K562 (cell line): Measurements from ENCODE around the gene EDDM3A. TPM values are rescaled to one million over a fixed set of nuclear protein-coding genes. Genes with fewer than 3 reads are reported as not detected.

ENCODE experiments used
- ATAC-seq: fragments of 200-7000 bp; cut with Tn5 transposase; 3 replicates; pipeline ENCODE4 v1.9.1; 2020; ENCODE audit warnings: moderate library complexity
- BruUV-seq: library from RNA; stranded (reverse); fragments of 400-500 nt; replicated peaks from 2 replicates; lab custom pipeline; 2021; lab: Mats Ljungman, UMichigan
- CTCF ChIA-PET: fragments of 300-600 bp; formaldehyde crosslinking; extraction: SDS; loops from one replicate; lab custom pipeline; 2021; ENCODE audit warnings: low intra/inter-chr PET ratio; lab: Yijun Ruan, JAX
- POLR2A ChIA-PET: fragments of 300-600, 350-650 bp; sonication (Branson Sonifier 250); formaldehyde crosslinking; extraction: SDS; loops from one replicate; lab custom pipeline; 2021; ENCODE audit warnings: antibody characterized with exemption, inconsistent platforms; lab: Yijun Ruan, JAX
- DNase-seq, 4 experiments: peaks; one replicate each; pipeline versions ENCODE4 v3.0.0 to v3.0.0-alpha.2; 2011 to 2018; ENCODE audit warnings: low spot score in 3 of 4, mixed read lengths in 3 of 4; ENCODE audit errors: extremely low read depth in 1 of 4
- FAIRE-seq: peaks from 2 replicates; lab custom pipeline; 2011; peaks lifted over from hg19 to GRCh38; lab: Jason Lieb, UNC
- H2AFZ ChIP-seq: 2 replicates; pipeline ENCODE4 v1.6.0; 2011; ENCODE audit warnings: low read depth, low read length, control low read depth, inconsistent platforms
- H3K27ac ChIP-seq: fragments of 200-600 bp; 3 replicates; pipeline ENCODE4 v1.8.0; 2011; ENCODE audit warnings: low read depth, mild to moderate bottlenecking, control low read depth, inconsistent platforms, low read length, moderate library complexity, mixed read lengths; ENCODE audit errors: extremely low read depth
- H3K27me3 ChIP-seq, 2 experiments: fragments of 300-600 bp in 1 of 2; 2 replicates in 1 of 2; 3 replicates in 1 of 2; pipeline versions ENCODE4 v1.6.0 to v1.8.0; 2011; ENCODE audit warnings: inconsistent platforms in 2 of 2, low read length in 2 of 2, mild to moderate bottlenecking in 1 of 2, mixed read lengths in 1 of 2, moderate library complexity in 1 of 2; ENCODE audit not compliant: control insufficient read depth in 2 of 2, insufficient read depth in 2 of 2
- H3K36me3 ChIP-seq: fragments of 300-600 bp; 3 replicates; pipeline ENCODE4 v1.8.0; 2011; ENCODE audit warnings: mild to moderate bottlenecking, low read length, inconsistent platforms; ENCODE audit not compliant: control insufficient read depth, insufficient read depth
- H3K4me1 ChIP-seq, 2 experiments: fragments of 200-600 bp in 1 of 2; replicated peaks in 1 of 2; 2 replicates in 1 of 2; 3 replicates in 1 of 2; pipeline versions ENCODE4 v1.5.1 to v1.8.0; 2011; ENCODE audit warnings: inconsistent platforms in 2 of 2, low read length in 2 of 2, mild to moderate bottlenecking in 1 of 2, mixed read lengths in 1 of 2, moderate library complexity in 1 of 2; ENCODE audit not compliant: control insufficient read depth in 2 of 2, insufficient read depth in 2 of 2
- H3K4me2 ChIP-seq: 2 replicates; pipeline ENCODE4 v1.6.1; 2011; ENCODE audit warnings: low read length, control low read depth, inconsistent platforms, mixed read lengths; ENCODE audit not compliant: insufficient read depth
- H3K4me3 ChIP-seq: fragments of 200-600 bp; sonication (generic), shearing (Covaris generic); 2 replicates; pipeline ENCODE4 v1.5.1; 2016; ENCODE audit warnings: control low read depth, inconsistent platforms
- H3K79me2 ChIP-seq: fragments of 200-600 bp; 3 replicates; pipeline ENCODE4 v1.8.0; 2011; ENCODE audit warnings: low read length, inconsistent platforms; ENCODE audit not compliant: control insufficient read depth, insufficient read depth
- H3K9ac ChIP-seq, 2 experiments: 2 replicates each; pipeline versions ENCODE4 v1.6.0 to v1.6.1; 2011; ENCODE audit warnings: low read depth in 2 of 2, low read length in 2 of 2, control low read depth in 1 of 2, inconsistent platforms in 1 of 2, mild to moderate bottlenecking in 1 of 2, mixed read lengths in 1 of 2; ENCODE audit not compliant: insufficient read depth in 1 of 2
- H3K9me1 ChIP-seq: one replicate; pipeline ENCODE4 v1.6.0; 2011; ENCODE audit warnings: inconsistent platforms, mild to moderate bottlenecking, low read length, moderate library complexity; ENCODE audit not compliant: control insufficient read depth, insufficient read depth
- H3K9me3 ChIP-seq: replicated peaks from 2 replicates; pipeline ENCODE4 v1.5.1; 2011; ENCODE audit warnings: low read depth, low read length, inconsistent platforms; ENCODE audit not compliant: control insufficient read depth, insufficient read depth
- H4K20me1 ChIP-seq: replicated peaks from 2 replicates; pipeline ENCODE4 v1.6.1; 2011; ENCODE audit warnings: low read length, inconsistent platforms, mixed read lengths; ENCODE audit not compliant: control insufficient read depth, insufficient read depth
- BRCA1 ChIP-seq, 2 experiments: fragments of 450-650 bp in 1 of 2; sonication (generic) in 1 of 2; formaldehyde crosslinking in 1 of 2; IDR thresholded peaks; 2 replicates each; pipeline versions ENCODE4 v1.5.0 to v1.6.1; 2017 to 2020; ENCODE audit warnings: mild to moderate bottlenecking in 1 of 2, missing genetic modification reagents in 1 of 2
- RAD21 ChIP-seq, 2 experiments: fragments of 250-450 bp in 1 of 2; fragments of 450-650 bp in 1 of 2; sonication (Bioruptor Pico) in 1 of 2; formaldehyde crosslinking in 1 of 2; IDR thresholded peaks in 1 of 2; conservative IDR thresholded peaks in 1 of 2; 2 replicates each; pipeline versions ENCODE4 v1.4.0 to v1.8.0; 2020 to 2022; ENCODE audit warnings: mild to moderate bottlenecking in 2 of 2, moderate library complexity in 1 of 2
- ZNF551 ChIP-seq: fragments of 250-450 bp; sonication (Bioruptor Pico); IDR thresholded peaks from 2 replicates; pipeline ENCODE4 v1.5.0; 2021; ENCODE audit warnings: mild to moderate bottlenecking, moderate library complexity
- WGBS: fragments of 100-300 bp; shearing (Covaris generic); methylation state at CpG from one replicate; pipeline ENCODE4 v1.1.6; 2016; ENCODE audit warnings: low coverage, mixed read lengths; ENCODE audit not compliant: insufficient coverage; ENCODE audit errors: missing lambda C conversion rate; 5-methylcytosine and 5-hydroxymethylcytosine counted together
- in situ Hi-C: fragments of 300-500 bp; cut with MboI; formaldehyde crosslinking; loops from 4 replicates; pipeline ENCODE4 v1.15.0; 2018; ENCODE audit warnings: inconsistent platforms, mixed read lengths
- intact Hi-C: fragments of 100-400 bp; cut with micrococcal nuclease; formaldehyde crosslinking; loops from 2 replicates; pipeline ENCODE4 v1.14.2; 2022
- polyA plus RNA-seq, 8 experiments: library from polyadenylated mRNA; depleted of rRNA in 4 of 8; stranded (reverse) in 5 of 8; unstranded in 3 of 8; fragments of >200 nt; fragmentation: Nextera tagmentation in 2 of 8; fragmentation: Illumina TruSeq in 1 of 8; extraction: Ambion mirVana in 2 of 8; extraction: Trizol in 1 of 8; gene quantifications; 2 replicates each; pipeline versions ENCODE4 v1.2.1 to v1.2.3, GENCODE V29; 2011 to 2014; ENCODE audit warnings: inconsistent platforms in 1 of 8, missing spikeins in 1 of 8
- total RNA-seq, 7 experiments: library from RNA; depleted of rRNA in 6 of 7; stranded (reverse); fragments of >200 nt in 6 of 7; fragmentation: Illumina TruSeq in 2 of 7; extraction: Trizol in 2 of 7; gene quantifications; 2 replicates each; pipeline versions ENCODE4 v1.2.1 to v1.2.3, GENCODE V29; 2011 to 2021; ENCODE audit warnings: low replicate concordance in 1 of 7
- TF ChIP-seq, protein P1 (sequence below): fragments of 250-450 bp; sonication (Bioruptor Pico); IDR thresholded peaks from 2 replicates; pipeline ENCODE4 v1.8.0; 2021; ENCODE audit warnings: mild to moderate bottlenecking, moderate library complexity

EDDM3A gene
- total and polyA plus RNA-seq, 9 of the 15 experiments (the other 6 are each of a cell fraction or from before 2014, with no cell fraction given), result not detected

DNA sequence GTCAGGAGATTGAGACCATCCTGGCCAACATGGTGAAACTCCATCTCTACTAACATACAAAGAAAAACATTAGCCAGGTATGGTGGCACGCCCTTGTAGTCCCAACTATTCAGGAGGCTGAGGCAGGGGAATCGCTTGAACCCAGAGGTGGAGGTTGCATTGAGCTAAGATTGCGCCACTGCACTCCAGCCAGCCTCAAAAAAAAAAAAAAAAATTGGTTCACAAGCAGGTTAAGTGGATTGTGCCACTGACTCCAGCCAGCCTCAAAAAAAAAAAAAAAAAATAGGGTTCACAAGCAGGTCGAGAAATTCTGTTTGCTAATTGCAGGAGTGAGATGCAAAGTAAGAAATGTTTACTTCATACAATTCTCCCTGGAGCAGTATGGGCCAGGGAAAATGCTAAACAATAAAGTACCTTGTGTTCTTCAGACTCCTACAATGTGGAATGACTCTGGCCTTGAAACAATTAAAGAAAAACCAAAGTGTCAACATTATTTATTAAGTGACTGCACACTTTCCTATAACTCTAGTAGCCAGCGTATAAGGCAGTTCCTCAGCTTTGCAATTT, 28.7 kb downstream of the EDDM3A start:
- Histone ChIP-seq H2AFZ (no peak overlapping the region), H3K79me2 (no peaks in the 10 kb centered on the region), H3K27ac (no peak overlapping the region), H3K4me2 (no peak overlapping the region), H3K36me3 (no peaks in the 10 kb centered on the region), H3K9ac (no peak overlapping the region), H3K4me1 (no peaks in the 10 kb centered on the region), H3K4me3 (no peak overlapping the region), H4K20me1 (no peaks in the 10 kb centered on the region), H3K9me3 (no peaks in the 10 kb centered on the region), H3K27me3 (no peaks in the 10 kb centered on the region), H3K9me1 (no peaks in the 10 kb centered on the region)
- ATAC-seq (no peak), DNase-seq (no peak), FAIRE-seq (no peak)
- no peak for TF ChIP-seq RAD21 (CRISPR knock-in tag; conservative IDR thresholded peaks at IDR 0.05 in 1 of 2, IDR thresholded peaks at IDR 0.05 in 1 of 2)
- TF ChIP-seq, protein P1, sequence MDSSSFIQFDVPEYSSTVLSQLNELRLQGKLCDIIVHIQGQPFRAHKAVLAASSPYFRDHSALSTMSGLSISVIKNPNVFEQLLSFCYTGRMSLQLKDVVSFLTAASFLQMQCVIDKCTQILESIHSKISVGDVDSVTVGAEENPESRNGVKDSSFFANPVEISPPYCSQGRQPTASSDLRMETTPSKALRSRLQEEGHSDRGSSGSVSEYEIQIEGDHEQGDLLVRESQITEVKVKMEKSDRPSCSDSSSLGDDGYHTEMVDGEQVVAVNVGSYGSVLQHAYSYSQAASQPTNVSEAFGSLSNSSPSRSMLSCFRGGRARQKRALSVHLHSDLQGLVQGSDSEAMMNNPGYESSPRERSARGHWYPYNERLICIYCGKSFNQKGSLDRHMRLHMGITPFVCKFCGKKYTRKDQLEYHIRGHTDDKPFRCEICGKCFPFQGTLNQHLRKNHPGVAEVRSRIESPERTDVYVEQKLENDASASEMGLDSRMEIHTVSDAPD, result no peak
- TF ChIP-seq BRCA1 (IDR thresholded peaks at IDR 0.05), result no peak
- TF ChIP-seq BRCA1 (CRISPR knock-in tag; IDR thresholded peaks at IDR 0.05), result no peak
- TF ChIP-seq ZNF551, result no peak
- in situ Hi-C loops, result no loop called here
- BruUV-seq, result no TSS peak
- CTCF ChIA-PET, result no interaction called here
- POLR2A ChIA-PET, result no interaction called here
- intact Hi-C loops, result no loop called here
- WGBS, result 48% methylated on average over 5 of the region's 5 CpGs
